ENCODE results near the gene ADCY5. TPM values are rescaled to one million over a fixed set of nuclear protein-coding genes. Genes with fewer than 3 reads are reported as not detected.

ADCY5 gene
- total RNA-seq, 1 experiment from 2014 or later: 1.4 TPM

DNA sequence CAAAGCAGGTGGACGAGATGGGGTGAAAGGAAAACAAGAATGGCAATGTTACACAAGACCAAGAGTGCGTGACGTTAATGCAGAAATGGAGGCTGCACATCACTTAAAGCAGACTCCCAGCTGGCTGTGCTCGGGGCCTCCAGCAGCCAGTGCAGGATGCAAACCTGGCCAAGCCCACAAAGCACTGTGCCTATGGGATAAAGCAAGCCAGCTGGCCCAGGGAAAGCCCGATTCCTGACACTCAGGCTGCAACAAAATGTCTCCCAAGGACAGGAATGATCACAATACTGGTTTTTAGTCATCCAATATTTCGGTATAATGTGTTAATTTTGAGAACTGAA lies 161.0 kb downstream of the ADCY5 start:
- H3K27me3 ChIP-seq (ENCODE audit: control insufficient read depth, insufficient read depth, low read length): peaks cover 3% of the 10 kb centered on the region
- no peaks in the 10 kb centered on the region for H3K9me3 ChIP-seq (ENCODE audit: control insufficient read depth, insufficient read depth, low read depth, low read length)
- H3K4me1 ChIP-seq (ENCODE audit: control insufficient read depth, insufficient read depth, low read length): no peaks in the 10 kb centered on the region
- no TSS peak for BruUV-seq (replicated peaks)
- H3K27ac ChIP-seq (ENCODE audit: low read length): no peak overlapping the region
- intact Hi-C loops (cut with micrococcal nuclease; ENCODE audit: unreplicated experiment) (no loop called here), in situ Hi-C loops (cut with HindIII; ENCODE audit: low pct_unique_long_range_greater_than_20kb, low sequenced_read_pairs) (no loop called here)
- TF ChIP-seq POLR2AphosphoS5 (IDR thresholded peaks at IDR 0.05; ENCODE audit: low read depth, low read length) (no peak), TCF7L2 (IDR thresholded peaks at IDR 0.05; ENCODE audit: low read depth, low read length) (no peak), SIN3A (IDR thresholded peaks at IDR 0.05; ENCODE audit: borderline replicate concordance, insufficient read depth, low read depth, low read length) (no peak)
- TF ChIP-seq, protein P1, sequence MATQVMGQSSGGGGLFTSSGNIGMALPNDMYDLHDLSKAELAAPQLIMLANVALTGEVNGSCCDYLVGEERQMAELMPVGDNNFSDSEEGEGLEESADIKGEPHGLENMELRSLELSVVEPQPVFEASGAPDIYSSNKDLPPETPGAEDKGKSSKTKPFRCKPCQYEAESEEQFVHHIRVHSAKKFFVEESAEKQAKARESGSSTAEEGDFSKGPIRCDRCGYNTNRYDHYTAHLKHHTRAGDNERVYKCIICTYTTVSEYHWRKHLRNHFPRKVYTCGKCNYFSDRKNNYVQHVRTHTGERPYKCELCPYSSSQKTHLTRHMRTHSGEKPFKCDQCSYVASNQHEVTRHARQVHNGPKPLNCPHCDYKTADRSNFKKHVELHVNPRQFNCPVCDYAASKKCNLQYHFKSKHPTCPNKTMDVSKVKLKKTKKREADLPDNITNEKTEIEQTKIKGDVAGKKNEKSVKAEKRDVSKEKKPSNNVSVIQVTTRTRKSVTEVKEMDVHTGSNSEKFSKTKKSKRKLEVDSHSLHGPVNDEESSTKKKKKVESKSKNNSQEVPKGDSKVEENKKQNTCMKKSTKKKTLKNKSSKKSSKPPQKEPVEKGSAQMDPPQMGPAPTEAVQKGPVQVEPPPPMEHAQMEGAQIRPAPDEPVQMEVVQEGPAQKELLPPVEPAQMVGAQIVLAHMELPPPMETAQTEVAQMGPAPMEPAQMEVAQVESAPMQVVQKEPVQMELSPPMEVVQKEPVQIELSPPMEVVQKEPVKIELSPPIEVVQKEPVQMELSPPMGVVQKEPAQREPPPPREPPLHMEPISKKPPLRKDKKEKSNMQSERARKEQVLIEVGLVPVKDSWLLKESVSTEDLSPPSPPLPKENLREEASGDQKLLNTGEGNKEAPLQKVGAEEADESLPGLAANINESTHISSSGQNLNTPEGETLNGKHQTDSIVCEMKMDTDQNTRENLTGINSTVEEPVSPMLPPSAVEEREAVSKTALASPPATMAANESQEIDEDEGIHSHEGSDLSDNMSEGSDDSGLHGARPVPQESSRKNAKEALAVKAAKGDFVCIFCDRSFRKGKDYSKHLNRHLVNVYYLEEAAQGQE (IDR thresholded peaks at IDR 0.05; ENCODE audit: insufficient read depth in 1 of 2, low read depth in 2 of 2, low read length in 1 of 2): no peak
- DNase-seq (ENCODE audit: low read depth, low spot score) (no peak), ATAC-seq (no peak)
- H3K4me3 ChIP-seq (ENCODE audit: low read depth in 2 of 2, low read length in 2 of 2): no peak overlapping the region
- ChIA-PET CTCF (no interaction called here), POLR2A (no interaction called here)
- H3K36me3 ChIP-seq (ENCODE audit: control insufficient read depth, insufficient read depth, low read length): no peaks in the 10 kb centered on the region

DNA sequence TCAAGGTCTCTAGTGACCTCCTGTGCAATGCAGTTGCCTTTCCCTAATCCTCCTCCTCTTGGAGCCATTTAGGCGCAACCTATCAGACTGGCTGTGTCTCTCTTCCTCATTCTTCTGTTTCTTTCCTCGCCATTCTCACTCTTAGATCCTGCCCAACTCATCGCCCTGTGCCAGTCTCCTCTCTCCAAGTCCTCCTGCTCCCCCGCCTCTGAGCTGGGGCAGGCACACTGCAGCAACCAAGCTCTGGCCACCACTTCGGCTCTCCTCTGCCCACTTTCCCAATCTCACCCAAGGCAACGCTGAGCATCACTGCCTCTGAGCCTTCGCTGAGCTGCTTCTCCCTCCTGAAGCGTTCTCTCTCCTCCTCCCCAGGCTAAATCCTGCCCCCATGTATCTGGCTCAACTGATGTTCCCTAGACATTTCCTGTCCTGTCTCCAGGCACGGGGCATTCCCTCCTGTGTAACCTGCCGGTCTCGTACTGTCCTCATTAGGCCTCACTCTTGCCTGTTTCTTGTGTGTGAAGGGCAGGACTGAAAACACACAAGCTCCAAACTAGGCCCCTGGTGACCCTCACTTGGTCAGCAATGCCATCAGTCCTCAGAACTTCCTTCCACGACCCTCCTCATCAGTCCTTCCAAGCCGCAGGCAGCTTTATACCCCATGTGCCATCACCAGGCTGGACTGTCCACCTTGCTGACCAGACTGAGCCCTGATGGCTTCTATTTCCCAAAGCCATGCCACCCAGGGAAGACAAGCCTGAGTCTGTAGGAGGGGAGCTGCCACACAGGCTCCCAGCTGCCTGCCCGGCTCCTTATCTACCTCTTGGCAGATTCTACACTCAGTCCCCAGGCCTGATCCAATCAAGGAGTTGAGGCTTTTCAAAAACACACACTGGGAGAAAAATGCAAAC lies 161.6 kb downstream of the ADCY5 start:
- ATAC-seq: no peak
- Histone ChIP-seq H3K9me3 (ENCODE audit: control insufficient read depth, insufficient read depth, low read depth, low read length) (no peaks in the 10 kb centered on the region), H3K27me3 (ENCODE audit: control insufficient read depth, insufficient read depth, low read length) (peaks cover 3% of the 10 kb centered on the region), H3K4me3 (ENCODE audit: low read depth in 2 of 2, low read length in 2 of 2) (no peak overlapping the region), H3K36me3 (ENCODE audit: control insufficient read depth, insufficient read depth, low read length) (no peaks in the 10 kb centered on the region), H3K4me1 (ENCODE audit: control insufficient read depth, insufficient read depth, low read length) (no peaks in the 10 kb centered on the region), H3K27ac (ENCODE audit: low read length) (no peak overlapping the region)
- ChIA-PET CTCF (interaction anchor here (0.6 kb wide), 1 partner anchor 92 kb away, joined by 3 read pairs; no protein-coding TSS in a partner anchor), POLR2A (no interaction called here)
- no TSS peak for BruUV-seq (replicated peaks)
- in situ Hi-C loops (cut with HindIII; ENCODE audit: low pct_unique_long_range_greater_than_20kb, low sequenced_read_pairs) (no loop called here), intact Hi-C loops (cut with micrococcal nuclease; ENCODE audit: unreplicated experiment) (no loop called here)
- TF ChIP-seq POLR2AphosphoS5 (IDR thresholded peaks at IDR 0.05; ENCODE audit: low read depth, low read length) (no peak), SIN3A (IDR thresholded peaks at IDR 0.05; ENCODE audit: borderline replicate concordance, insufficient read depth, low read depth, low read length) (no peak), TCF7L2 (IDR thresholded peaks at IDR 0.05; ENCODE audit: low read depth, low read length) (no peak)
- TF ChIP-seq, protein P2, sequence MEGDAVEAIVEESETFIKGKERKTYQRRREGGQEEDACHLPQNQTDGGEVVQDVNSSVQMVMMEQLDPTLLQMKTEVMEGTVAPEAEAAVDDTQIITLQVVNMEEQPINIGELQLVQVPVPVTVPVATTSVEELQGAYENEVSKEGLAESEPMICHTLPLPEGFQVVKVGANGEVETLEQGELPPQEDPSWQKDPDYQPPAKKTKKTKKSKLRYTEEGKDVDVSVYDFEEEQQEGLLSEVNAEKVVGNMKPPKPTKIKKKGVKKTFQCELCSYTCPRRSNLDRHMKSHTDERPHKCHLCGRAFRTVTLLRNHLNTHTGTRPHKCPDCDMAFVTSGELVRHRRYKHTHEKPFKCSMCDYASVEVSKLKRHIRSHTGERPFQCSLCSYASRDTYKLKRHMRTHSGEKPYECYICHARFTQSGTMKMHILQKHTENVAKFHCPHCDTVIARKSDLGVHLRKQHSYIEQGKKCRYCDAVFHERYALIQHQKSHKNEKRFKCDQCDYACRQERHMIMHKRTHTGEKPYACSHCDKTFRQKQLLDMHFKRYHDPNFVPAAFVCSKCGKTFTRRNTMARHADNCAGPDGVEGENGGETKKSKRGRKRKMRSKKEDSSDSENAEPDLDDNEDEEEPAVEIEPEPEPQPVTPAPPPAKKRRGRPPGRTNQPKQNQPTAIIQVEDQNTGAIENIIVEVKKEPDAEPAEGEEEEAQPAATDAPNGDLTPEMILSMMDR (IDR thresholded peaks at IDR 0.05): no peak
- TF ChIP-seq, protein P1 (IDR thresholded peaks at IDR 0.05; ENCODE audit: insufficient read depth in 1 of 2, low read depth in 2 of 2, low read length in 1 of 2): no peak
- DNase-seq (ENCODE audit: low read depth, low spot score): no peak

Data from Panc1 (cell line).